ENCODE results near the gene LOXL3.

The LOXL3 gene

GRCh38 chr2:74553892-74554819, at the start of gene LOXL3, which contains the start of gene DOK1:
LOXL3 (minus strand) TSS chr2:74553942; CDS start chr2:74552634, 1,308 bp downstream.
DOK1 (plus strand) TSS chr2:74554720; CDS start chr2:74554755, 35 bp downstream.
- peak; percentile 91 for DNase-seq

- DNase-seq, result no peak
These were observed 49.0 kb upstream of the LOXL3 start for GRCh38 chr2:74602586-74603281.

- peak; percentile 42 for DNase-seq
These were observed 45.9 kb upstream of the LOXL3 start for GRCh38 chr2:74599676-74600075.

- DNase-seq, result peak; percentile 65
These were observed 43.7 kb upstream of the LOXL3 start for GRCh38 chr2:74597410-74597809.

- DNase-seq, result no peak
These were observed 42.8 kb upstream of the LOXL3 start for GRCh38 chr2:74596584-74596983.

GRCh38 chr2:74593826-74594772, 40.4 kb upstream of the LOXL3 start:
- no peak for DNase-seq

GRCh38 chr2:74588664-74589063, 34.9 kb upstream of the LOXL3 start:
- DNase-seq, result no peak

GRCh38 chr2:74587664-74588277, 34.0 kb upstream of the LOXL3 start:
- peak; percentile 85 for DNase-seq

GRCh38 chr2:74585406-74586185, 31.9 kb upstream of the LOXL3 start:
- DNase-seq, result no peak

GRCh38 chr2:74584088-74584645, 30.4 kb upstream of the LOXL3 start:
- no peak for DNase-seq

GRCh38 chr2:74583504-74583903, 29.8 kb upstream of the LOXL3 start:
- no peak for DNase-seq

GRCh38 chr2:74582184-74582583, 28.4 kb upstream of the LOXL3 start:
- no peak for DNase-seq

GRCh38 chr2:74581463-74581862, 27.7 kb upstream of the LOXL3 start:
- no peak for DNase-seq

GRCh38 chr2:74578408-74578807, 24.7 kb upstream of the LOXL3 start:
- no peak for DNase-seq

- peak; percentile 8 for DNase-seq
These were observed 23.7 kb upstream of the LOXL3 start for GRCh38 chr2:74577448-74577847.

GRCh38 chr2:74576863-74577229, 23.1 kb upstream of the LOXL3 start:
- DNase-seq, result no peak

- no peak for DNase-seq
These were observed 22.6 kb upstream of the LOXL3 start for GRCh38 chr2:74576211-74576862.

- no peak for DNase-seq
These were observed 21.6 kb upstream of the LOXL3 start for GRCh38 chr2:74575320-74575719.

- no peak for DNase-seq
These were observed 20.2 kb upstream of the LOXL3 start for GRCh38 chr2:74573747-74574562.
